Gastrocnemius medialis (tissue), 4 donors: Measurements from ENCODE around the gene PRUNE2.

Experiments used
- CTCF ChIP-seq, 5 experiments: fragments of 450-650 bp in 3 of 5; fragments of 200-600 bp in 2 of 5; sonication (generic) in 2 of 5; IDR thresholded peaks in 4 of 5; conservative IDR thresholded peaks in 1 of 5; 1 replicate in 4 of 5; 2 replicates in 1 of 5; pipeline ENCODE4 v1.5.1; 2016 to 2019; ENCODE audit warnings: antibody characterized with exemption in 5 of 5, mild to moderate bottlenecking in 3 of 5, moderate library complexity in 3 of 5
- POLR2A ChIP-seq, 2 donors: fragments of 450-650 bp; IDR thresholded peaks; one replicate each; pipeline ENCODE4 v1.6.1; 2017; ENCODE audit warnings: antibody characterized with exemption in 2 of 2, mild to moderate bottlenecking in 2 of 2, moderate library complexity in 2 of 2

GRCh38 chr9:76926324-76926741 is 20.4 kb upstream of the PRUNE2 start:
- no peak for TF ChIP-seq CTCF (IDR thresholded peaks at IDR 0.05 in 4 of 5, conservative IDR thresholded peaks at IDR 0.05 in 1 of 5)
- no peak for TF ChIP-seq POLR2A (IDR thresholded peaks at IDR 0.05)
